IMR-90 (cell line): ENCODE data around the gene MYO1C. TPM values are rescaled to one million over a fixed set of nuclear protein-coding genes. Genes with fewer than 3 reads are reported as not detected.

Source experiments
- ATAC-seq: fragments of 200-7000 bp; cut with Tn5 transposase; 2 replicates; pipeline ENCODE4 v1.9.1; 2020; ENCODE audit warnings: low read depth, mild to moderate bottlenecking, moderate library complexity
- BruUV-seq: library from RNA; stranded (reverse); fragments of 400-500 nt; replicated peaks from 2 replicates; lab custom pipeline; 2021; lab: Mats Ljungman, UMichigan
- CTCF ChIA-PET: fragments of 300-600 bp; formaldehyde crosslinking; extraction: SDS; loops from one replicate; lab custom pipeline; 2021; ENCODE audit warnings: antibody characterized with exemption; lab: Yijun Ruan, JAX
- POLR2A ChIA-PET: fragments of 300-600 bp; sonication (Branson Sonifier 250); formaldehyde crosslinking; loops from one replicate; lab custom pipeline; 2022; ENCODE audit warnings: antibody characterized with exemption; ENCODE audit not compliant: unreplicated experiment; lab: Charles Lee
- DNase-seq: peaks from one replicate; pipeline ENCODE4 v3.0.0; 2013
- H2AFZ ChIP-seq: replicated peaks from 2 replicates; pipeline ENCODE3; 2013; ENCODE audit warnings: low read length, mild to moderate bottlenecking; ENCODE audit not compliant: poor library complexity
- H2AK5ac ChIP-seq: 2 replicates; pipeline ENCODE4 v1.6.1; 2013; ENCODE audit warnings: low read depth, low read length, inconsistent platforms
- H2AK9ac ChIP-seq: replicated peaks from 2 replicates; pipeline ENCODE3; 2013; ENCODE audit warnings: mild to moderate bottlenecking, low read depth, low read length, moderate library complexity; ENCODE audit not compliant: poor library complexity
- H2BK120ac ChIP-seq: 2 replicates; pipeline ENCODE4 v1.6.1; 2013; ENCODE audit warnings: low read depth, low read length, inconsistent platforms
- H2BK15ac ChIP-seq: 3 replicates; pipeline ENCODE4 v1.6.1; 2013; ENCODE audit warnings: low read depth, low read length, inconsistent platforms
- H2BK20ac ChIP-seq: 2 replicates; pipeline ENCODE4 v1.6.1; 2013; ENCODE audit warnings: low read depth, mild to moderate bottlenecking, inconsistent platforms, low read length, moderate library complexity
- H2BK5ac ChIP-seq: 2 replicates; pipeline ENCODE4 v1.6.1; 2013; ENCODE audit warnings: mild to moderate bottlenecking, low read depth, low read length, inconsistent platforms; ENCODE audit not compliant: poor library complexity, severe bottlenecking
- H3K14ac ChIP-seq: replicated peaks from 2 replicates; pipeline ENCODE4 v1.6.1; 2013; ENCODE audit warnings: low read depth, low read length, inconsistent platforms
- H3K18ac ChIP-seq: 2 replicates; pipeline ENCODE4 v1.6.1; 2013; ENCODE audit warnings: low read depth, low read length, control low read depth
- H3K23ac ChIP-seq: 2 replicates; pipeline ENCODE4 v1.6.1; 2013; ENCODE audit warnings: low read depth, low read length, inconsistent platforms
- H3K27ac ChIP-seq: 2 replicates; pipeline ENCODE4 v1.5.1; 2013; ENCODE audit warnings: mild to moderate bottlenecking, control low read depth, low read length; ENCODE audit not compliant: insufficient read depth
- H3K27me3 ChIP-seq: 2 replicates; pipeline ENCODE4 v1.6.1; 2013; ENCODE audit warnings: low read length; ENCODE audit not compliant: control insufficient read depth, insufficient read depth
- H3K36me3 ChIP-seq: 2 replicates; pipeline ENCODE4 v1.6.1; 2013; ENCODE audit warnings: low read length, mixed read lengths; ENCODE audit not compliant: control insufficient read depth, insufficient read depth
- H3K4ac ChIP-seq: 2 replicates; pipeline ENCODE4 v1.6.1; 2013; ENCODE audit warnings: low read depth, low read length, inconsistent platforms
- H3K4me1 ChIP-seq: 2 replicates; pipeline ENCODE4 v1.6.1; 2013; ENCODE audit warnings: low read length, mixed read lengths; ENCODE audit not compliant: control insufficient read depth, insufficient read depth
- H3K4me2 ChIP-seq: 2 replicates; pipeline ENCODE4 v1.6.1; 2013; ENCODE audit warnings: low read depth, mild to moderate bottlenecking, control low read depth, low read length, moderate library complexity
- H3K4me3 ChIP-seq: 2 replicates; pipeline ENCODE4 v1.5.1; 2013; ENCODE audit warnings: low read depth, mild to moderate bottlenecking, control low read depth, low read length, moderate library complexity; ENCODE audit not compliant: insufficient read depth
- H3K56ac ChIP-seq: 2 replicates; pipeline ENCODE4 v1.6.1; 2013; ENCODE audit warnings: low read length, inconsistent platforms; ENCODE audit not compliant: insufficient read depth; ENCODE audit errors: extremely low read depth
- H3K79me1 ChIP-seq, 2 experiments: 2 replicates each; pipeline ENCODE4 v1.6.1; 2013; ENCODE audit warnings: low read length in 2 of 2, inconsistent platforms in 1 of 2, low read depth in 1 of 2
- H3K9ac ChIP-seq: 2 replicates; pipeline ENCODE4 v1.6.1; 2013; ENCODE audit warnings: low read depth, low read length, control low read depth
- H3K9me1 ChIP-seq: 2 replicates; pipeline ENCODE4 v1.6.1; 2013; ENCODE audit warnings: low read length, inconsistent platforms; ENCODE audit not compliant: insufficient read depth
- H3K9me3 ChIP-seq: 2 replicates; pipeline ENCODE4 v1.6.1; 2013; ENCODE audit warnings: low read length; ENCODE audit not compliant: control insufficient read depth, insufficient read depth
- H4K20me1 ChIP-seq: 2 replicates; pipeline ENCODE4 v1.6.1; 2013; ENCODE audit warnings: low read length, inconsistent platforms; ENCODE audit not compliant: insufficient read depth
- H4K5ac ChIP-seq: 2 replicates; pipeline ENCODE4 v1.6.1; 2013; ENCODE audit warnings: mild to moderate bottlenecking, low read depth, low read length, control low read depth
- H4K8ac ChIP-seq, 2 experiments: 2 replicates each; pipeline ENCODE4 v1.6.1; 2013; ENCODE audit warnings: low read depth in 2 of 2, low read length in 2 of 2, control low read depth in 1 of 2, inconsistent platforms in 1 of 2
- H4K91ac ChIP-seq: 2 replicates; pipeline ENCODE4 v1.6.1; 2013; ENCODE audit warnings: low read depth, low read length, inconsistent platforms; ENCODE audit not compliant: insufficient read depth
- BHLHE40 ChIP-seq: fragments of 150-350 bp; IDR thresholded peaks from 2 replicates; pipeline ENCODE4 v1.6.1; 2016; ENCODE audit warnings: mild to moderate bottlenecking, low read depth, low read length
- FOS ChIP-seq: fragments of 150-350 bp; IDR thresholded peaks from 2 replicates; pipeline ENCODE4 v1.6.1; 2016; ENCODE audit warnings: low read depth, low read length
- MAFK ChIP-seq: IDR thresholded peaks from 2 replicates; pipeline ENCODE4 v1.6.1; 2012; ENCODE audit warnings: low read depth, low read length, improper control_type of control experiment
- NFE2L2 ChIP-seq: fragments of 150-350 bp; IDR thresholded peaks from 2 replicates; pipeline ENCODE4 v1.6.1; 2016; ENCODE audit warnings: low read depth, mild to moderate bottlenecking, low read length
- POLR2A ChIP-seq: IDR thresholded peaks from 2 replicates; pipeline ENCODE4 v1.6.1; 2012; ENCODE audit warnings: mild to moderate bottlenecking, low read depth, low read length
- RAD21 ChIP-seq: IDR thresholded peaks from 2 replicates; pipeline ENCODE4 v1.6.1; 2012; ENCODE audit warnings: low read length, improper control_type of control experiment
- RCOR1 ChIP-seq: IDR thresholded peaks from 2 replicates; pipeline ENCODE4 v1.6.1; 2012; ENCODE audit warnings: mild to moderate bottlenecking, low read length, improper control_type of control experiment; ENCODE audit not compliant: insufficient replicate concordance
- SMC3 ChIP-seq: fragments of 150-350 bp; IDR thresholded peaks from 2 replicates; pipeline ENCODE4 v1.6.1; 2016; ENCODE audit warnings: low read depth, mild to moderate bottlenecking, antibody characterized with exemption, low read length, moderate library complexity
- WGBS, 2 experiments: methylation state at CpG; one replicate each; pipeline versions ENCODE4 v1.1.5 to v1.1.7; 2013; ENCODE audit warnings: missing lambda C conversion rate in 2 of 2; ENCODE audit not compliant: insufficient read length in 1 of 2; ENCODE audit errors: extremely low coverage in 2 of 2; 5-methylcytosine and 5-hydroxymethylcytosine counted together
- dilution Hi-C: fragments of 300-500 bp; cut with HindIII; formaldehyde crosslinking; loops from one replicate; pipeline ENCODE4 v1.14.3; 2018; ENCODE audit warnings: low sequenced_read_pairs; ENCODE audit not compliant: unreplicated experiment
- in situ Hi-C: fragments of 300-500 bp; cut with MboI; formaldehyde crosslinking; loops from 3 replicates; pipeline ENCODE4 v1.14.3; 2019; ENCODE audit warnings: low sequenced_read_pairs, inconsistent platforms, mixed read lengths
- intact Hi-C: fragments of 100-400 bp; cut with micrococcal nuclease; formaldehyde crosslinking; loops from 2 replicates; pipeline ENCODE4 v1.10.0; 2022
- polyA plus RNA-seq, 3 experiments: library from polyadenylated mRNA; depleted of rRNA; stranded (reverse); fragments of >200 nt; gene quantifications; 2 replicates each; pipeline ENCODE4 v1.2.3, GENCODE V29; 2012; ENCODE audit warnings: low replicate concordance in 1 of 3
- total RNA-seq: library from RNA; depleted of rRNA; stranded (reverse); fragments of >200 nt; gene quantifications from 2 replicates; pipeline ENCODE4 v1.2.3, GENCODE V29; 2012

MYO1C gene
- total and polyA plus RNA-seq, 2 of the 4 experiments (the other 2 are of a cell fraction), result 162 to 196 TPM

GRCh38 chr17:1438593-1439083 lies 53.8 kb downstream of the MYO1C start:
- H4K91ac ChIP-seq, result peak overlapping the region; percentile 93
- H3K27me3 ChIP-seq, result no peaks in the 10 kb centered on the region
- H3K23ac ChIP-seq, result peak overlapping the region; percentile 26; the same call in 1 of the 2 replicates
- H3K27ac ChIP-seq, result peak overlapping the region; percentile 85
- H4K5ac ChIP-seq, result peak overlapping the region; percentile 19
- peaks cover 71% of the 10 kb centered on the region for H4K20me1 ChIP-seq
- ATAC-seq (peak; percentile 92), DNase-seq (peak; percentile 89)
- peak overlapping the region; percentile 43; the same call in 1 of the 2 replicates for H3K56ac ChIP-seq
- H2BK120ac ChIP-seq, result peak overlapping the region; percentile 67
- H4K8ac ChIP-seq, result peak overlapping the region in 1 of 2 experiments; percentile 90; a peak in 3 of 4 replicates
- peak overlapping the region; percentile 75; the same call in 1 of the 2 replicates for H3K4me2 ChIP-seq
- H3K36me3 ChIP-seq, result peaks cover 29% of the 10 kb centered on the region
- peak overlapping the region; percentile 47 for H2BK20ac ChIP-seq
- TF ChIP-seq SMC3 (0 out of 2 replicates have a peak, but pooled peaks have one; percentile 5), BHLHE40 (no peak), FOS (0 out of 2 replicates have a peak, but pooled peaks have one; percentile 6), RAD21 (no peak), MAFK (peak; percentile 64), NFE2L2 (peak; percentile 94), POLR2A (no peak), RCOR1 (no peak)
- peaks cover 23 to 73% of the 10 kb centered on the region in 2 experiments for H3K79me1 ChIP-seq
- peak overlapping the region; percentile 73 for H3K14ac ChIP-seq
- WGBS, 2 experiments, result 90% methylated on average over 2 of the region's 11 CpGs; no CpG with 5 or more reads in 1 of the 2 experiments
- ChIA-PET CTCF (no interaction called here), POLR2A (no interaction called here)
- peak overlapping the region; percentile 42 for H3K18ac ChIP-seq
- dilution Hi-C loops (no loop called here), intact Hi-C loops (loop anchor here (2.0 kb wide), 1 partner anchor 40 kb away; no protein-coding TSS in a partner anchor), in situ Hi-C loops (loop anchor here (10.0 kb wide), 1 partner anchor 74 kb away; no protein-coding TSS in a partner anchor)
- peaks cover 16% of the 10 kb centered on the region for H3K4me1 ChIP-seq
- H2AFZ ChIP-seq, result no peak overlapping the region
- no TSS peak for BruUV-seq
- H3K4ac ChIP-seq, result peak overlapping the region; percentile 56
- peak overlapping the region; percentile 94 for H2AK5ac ChIP-seq
- no peak overlapping the region for H3K4me3 ChIP-seq
- H2AK9ac ChIP-seq, result peak overlapping the region; percentile 67
- peak overlapping the region; percentile 90 for H2BK5ac ChIP-seq
- peaks cover 18% of the 10 kb centered on the region for H3K9me1 ChIP-seq
- no peaks in the 10 kb centered on the region for H3K9me3 ChIP-seq
- H2BK15ac ChIP-seq, result peak overlapping the region; percentile 60; the same call in 1 of the 3 replicates
- no peak overlapping the region for H3K9ac ChIP-seq
